ENCODE measurements around the gene TIAM2. TPM values are rescaled to one million over a fixed set of nuclear protein-coding genes. Genes with fewer than 3 reads are reported as not detected.

The TIAM2 gene
- total and polyA plus RNA-seq, 8 donors, result 1.1 to 44.2 (median 5.5) TPM

GRCh38 chr6:155130161-155130853 lies 135.2 kb downstream of the TIAM2 start:
- intact Hi-C loops (cut with DNase I; ENCODE audit: low total_unique reads), result no loop called here
- WGBS, 5 donors, result 87 to 96% (median 93%) methylated on average over 14 of the region's 14 CpGs
- no peaks in the 10 kb centered on the region for H3K4me1 ChIP-seq
- DNase-seq, result no peak
- H3K9me3 ChIP-seq, result no peaks in the 10 kb centered on the region
- no peaks in the 10 kb centered on the region for H3K27me3 ChIP-seq
- TF ChIP-seq POLR2A (IDR thresholded peaks at IDR 0.05) (no peak), CTCF (IDR thresholded peaks at IDR 0.05) (no peak), POLR2AphosphoS5 (IDR thresholded peaks at IDR 0.05) (no peak), EP300 (IDR thresholded peaks at IDR 0.05) (no peak)
- no peak overlapping the region for H3K27ac ChIP-seq
- H3K36me3 ChIP-seq, result peaks cover 0 to 10% (median 5%) of the 10 kb centered on the region in 4 donors
- no peak overlapping the region for H3K4me3 ChIP-seq

DNA sequence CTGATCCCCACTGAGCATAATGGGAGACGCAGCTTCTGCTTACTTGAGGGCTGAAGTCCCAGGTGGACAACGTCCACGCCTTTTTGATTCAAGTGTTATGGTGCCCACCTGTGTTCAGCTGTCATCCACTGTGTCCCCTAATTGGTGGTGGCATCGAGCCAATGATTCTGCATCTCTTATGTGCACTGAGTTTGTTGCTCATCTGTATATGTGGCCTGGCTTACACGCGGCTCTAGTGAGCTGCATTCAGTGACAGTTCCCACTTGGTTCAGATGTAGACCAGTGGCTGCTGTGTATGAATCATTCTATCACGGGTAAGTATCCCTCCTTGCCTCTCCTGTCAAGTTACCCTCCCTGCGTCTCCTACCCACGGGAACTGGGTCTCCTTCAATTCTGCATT lies 137.5 kb downstream of the TIAM2 start:
- DNase-seq, result no peak
- no peak for TF ChIP-seq CTCF (IDR thresholded peaks at IDR 0.05)
- no peak for TF ChIP-seq POLR2A (IDR thresholded peaks at IDR 0.05)
- TF ChIP-seq POLR2AphosphoS5 (IDR thresholded peaks at IDR 0.05), result no peak
- no peak for TF ChIP-seq EP300 (IDR thresholded peaks at IDR 0.05)
- 87 to 92% (median 89%) methylated on average over 9 of the region's 9 CpGs for WGBS, 5 donors
- Histone ChIP-seq H3K27me3 (no peaks in the 10 kb centered on the region), H3K4me1 (no peaks in the 10 kb centered on the region), H3K27ac (no peak overlapping the region), H3K4me3 (no peak overlapping the region), H3K9me3 (no peaks in the 10 kb centered on the region), H3K36me3 (peaks cover 0 to 10% (median 5%) of the 10 kb centered on the region in 4 donors)
- intact Hi-C loops (cut with DNase I; ENCODE audit: low total_unique reads), result no loop called here

DNA sequence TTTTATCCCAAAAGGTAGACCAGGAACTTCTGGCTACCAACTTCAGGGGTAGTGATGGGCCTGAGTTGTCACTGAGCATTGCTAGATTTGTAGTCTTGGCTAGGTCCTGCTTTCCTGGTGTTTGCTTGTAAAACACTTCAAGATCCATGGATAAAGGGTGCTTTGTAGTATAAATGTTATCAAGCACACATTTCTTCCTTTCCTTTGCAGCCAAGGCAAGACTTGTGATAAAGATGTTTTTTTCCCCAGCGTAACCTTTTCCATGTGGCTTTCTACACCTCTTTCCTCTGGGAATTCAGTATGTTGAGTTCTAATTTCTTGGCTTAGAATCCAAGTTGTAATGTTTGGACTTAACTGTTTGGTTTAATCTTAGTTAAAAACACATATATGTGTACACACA lies 145.9 kb downstream of the TIAM2 start:
- TF ChIP-seq EP300 (IDR thresholded peaks at IDR 0.05) (no peak), POLR2A (IDR thresholded peaks at IDR 0.05) (no peak), POLR2AphosphoS5 (IDR thresholded peaks at IDR 0.05) (no peak), CTCF (IDR thresholded peaks at IDR 0.05) (no peak)
- Histone ChIP-seq H3K36me3 (no peaks in the 10 kb centered on the region), H3K27ac (no peak overlapping the region), H3K4me3 (no peak overlapping the region), H3K9me3 (no peaks in the 10 kb centered on the region), H3K4me1 (peaks cover 15 to 29% (median 20%) of the 10 kb centered on the region in 4 donors), H3K27me3 (no peaks in the 10 kb centered on the region)
- DNase-seq, result no peak
- 36 to 67% (median 46%) methylated on average over 1 of the region's 1 CpG for WGBS, 5 donors
- intact Hi-C loops (cut with DNase I; ENCODE audit: low total_unique reads), result no loop called here

- H3K27me3 ChIP-seq, result no peaks in the 10 kb centered on the region
- intact Hi-C loops (cut with DNase I; ENCODE audit: low total_unique reads), result no loop called here
- H3K9me3 ChIP-seq, result no peaks in the 10 kb centered on the region
- no peaks in the 10 kb centered on the region for H3K36me3 ChIP-seq
- no peak overlapping the region for H3K4me3 ChIP-seq
- peaks cover 15 to 29% (median 20%) of the 10 kb centered on the region in 4 donors for H3K4me1 ChIP-seq
- no peak overlapping the region for H3K27ac ChIP-seq
- 67 to 81% (median 74%) methylated on average over 2 of the region's 2 CpGs for WGBS, 5 donors
- no peak for DNase-seq
- TF ChIP-seq POLR2AphosphoS5 (IDR thresholded peaks at IDR 0.05) (no peak), POLR2A (IDR thresholded peaks at IDR 0.05) (no peak), CTCF (IDR thresholded peaks at IDR 0.05) (no peak), EP300 (IDR thresholded peaks at IDR 0.05) (no peak)
Observed at GRCh38 chr6:155141512-155141911, 146.4 kb downstream of the TIAM2 start.
